ENCODE data around the gene DUOXA2.

- no peak for TF ChIP-seq EZH2 (IDR thresholded peaks at IDR 0.05)
- no peak for TF ChIP-seq POLR2AphosphoS5 (IDR thresholded peaks at IDR 0.05; ENCODE audit: borderline replicate concordance, low read depth, low read length)
Observed at GRCh38 chr15:45112591-45113379, 1.3 kb upstream of the DUOXA2 start.
